ENCODE results near the gene TSR3.

The TSR3 gene

DNA sequence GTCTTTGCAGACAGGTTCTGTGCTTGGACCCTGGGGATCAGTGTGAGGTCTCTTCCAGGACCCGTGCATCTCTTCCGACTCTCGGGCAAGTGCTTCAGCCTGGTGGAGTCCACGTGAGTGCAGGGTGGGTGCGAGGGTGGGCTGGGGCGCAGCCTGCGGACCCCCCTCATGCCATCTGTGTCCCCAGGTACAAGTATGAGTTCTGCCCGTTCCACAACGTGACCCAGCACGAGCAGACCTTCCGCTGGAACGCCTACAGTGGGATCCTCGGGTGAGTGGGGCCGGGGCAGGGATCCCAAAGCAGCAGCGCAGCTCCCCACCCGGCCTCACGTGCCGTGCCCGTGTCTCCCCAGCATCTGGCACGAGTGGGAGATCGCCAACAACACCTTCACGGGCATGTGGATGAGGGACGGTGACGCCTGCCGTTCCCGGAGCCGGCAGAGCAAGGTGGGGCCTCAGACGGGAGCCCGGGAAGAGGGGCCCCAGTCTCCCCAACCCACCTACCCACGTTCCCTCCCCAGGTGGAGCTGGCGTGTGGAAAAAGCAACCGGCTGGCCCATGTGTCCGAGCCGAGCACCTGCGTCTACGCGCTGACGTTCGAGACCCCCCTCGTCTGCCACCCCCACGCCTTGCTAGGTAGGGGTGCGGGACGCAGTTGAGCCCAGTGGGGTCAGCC, 10.1 kb upstream of the TSR3 start:
- TF ChIP-seq, protein P1, sequence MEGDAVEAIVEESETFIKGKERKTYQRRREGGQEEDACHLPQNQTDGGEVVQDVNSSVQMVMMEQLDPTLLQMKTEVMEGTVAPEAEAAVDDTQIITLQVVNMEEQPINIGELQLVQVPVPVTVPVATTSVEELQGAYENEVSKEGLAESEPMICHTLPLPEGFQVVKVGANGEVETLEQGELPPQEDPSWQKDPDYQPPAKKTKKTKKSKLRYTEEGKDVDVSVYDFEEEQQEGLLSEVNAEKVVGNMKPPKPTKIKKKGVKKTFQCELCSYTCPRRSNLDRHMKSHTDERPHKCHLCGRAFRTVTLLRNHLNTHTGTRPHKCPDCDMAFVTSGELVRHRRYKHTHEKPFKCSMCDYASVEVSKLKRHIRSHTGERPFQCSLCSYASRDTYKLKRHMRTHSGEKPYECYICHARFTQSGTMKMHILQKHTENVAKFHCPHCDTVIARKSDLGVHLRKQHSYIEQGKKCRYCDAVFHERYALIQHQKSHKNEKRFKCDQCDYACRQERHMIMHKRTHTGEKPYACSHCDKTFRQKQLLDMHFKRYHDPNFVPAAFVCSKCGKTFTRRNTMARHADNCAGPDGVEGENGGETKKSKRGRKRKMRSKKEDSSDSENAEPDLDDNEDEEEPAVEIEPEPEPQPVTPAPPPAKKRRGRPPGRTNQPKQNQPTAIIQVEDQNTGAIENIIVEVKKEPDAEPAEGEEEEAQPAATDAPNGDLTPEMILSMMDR (IDR thresholded peaks at IDR 0.05; ENCODE audit: low read depth, low read length) = no peak
- DNase-seq (ENCODE audit: extremely low read depth, low read depth) = no peak

DNA sequence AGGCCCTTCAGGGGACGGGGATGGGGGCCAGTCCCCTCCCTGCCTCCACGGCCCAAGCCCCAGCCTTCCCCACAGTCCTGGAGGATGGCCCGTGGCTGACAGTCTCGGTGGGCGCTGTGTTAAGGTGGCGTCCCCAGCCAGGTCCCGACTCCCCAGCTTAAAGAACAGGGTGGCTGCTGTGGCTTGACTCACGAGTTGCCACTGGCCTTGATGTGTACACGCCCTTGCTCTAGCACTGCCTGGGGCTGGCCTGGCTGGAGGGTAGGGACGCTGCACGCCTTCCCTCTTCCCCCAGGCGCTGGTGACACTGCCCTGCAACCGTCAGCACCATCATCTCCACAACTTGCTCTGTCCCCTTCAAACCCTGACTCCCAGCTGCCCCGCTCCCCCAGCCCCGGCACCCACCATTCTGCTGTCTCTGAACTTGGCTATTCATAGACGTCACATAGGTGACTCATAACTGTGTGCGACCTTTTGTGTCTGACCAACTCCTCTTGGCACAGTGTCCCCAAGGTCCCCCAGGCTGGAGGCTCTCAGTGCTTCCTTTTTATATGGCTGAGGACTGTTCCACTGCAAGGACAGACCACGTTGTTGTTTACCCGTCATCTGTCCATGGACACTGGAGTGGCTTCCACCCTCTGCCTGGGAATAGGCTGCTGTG, 6.4 kb upstream of the TSR3 start:
- TF ChIP-seq, protein P1 (IDR thresholded peaks at IDR 0.05; ENCODE audit: low read depth, low read length) = no peak
- no peak for DNase-seq (ENCODE audit: extremely low read depth, low read depth)

DNA sequence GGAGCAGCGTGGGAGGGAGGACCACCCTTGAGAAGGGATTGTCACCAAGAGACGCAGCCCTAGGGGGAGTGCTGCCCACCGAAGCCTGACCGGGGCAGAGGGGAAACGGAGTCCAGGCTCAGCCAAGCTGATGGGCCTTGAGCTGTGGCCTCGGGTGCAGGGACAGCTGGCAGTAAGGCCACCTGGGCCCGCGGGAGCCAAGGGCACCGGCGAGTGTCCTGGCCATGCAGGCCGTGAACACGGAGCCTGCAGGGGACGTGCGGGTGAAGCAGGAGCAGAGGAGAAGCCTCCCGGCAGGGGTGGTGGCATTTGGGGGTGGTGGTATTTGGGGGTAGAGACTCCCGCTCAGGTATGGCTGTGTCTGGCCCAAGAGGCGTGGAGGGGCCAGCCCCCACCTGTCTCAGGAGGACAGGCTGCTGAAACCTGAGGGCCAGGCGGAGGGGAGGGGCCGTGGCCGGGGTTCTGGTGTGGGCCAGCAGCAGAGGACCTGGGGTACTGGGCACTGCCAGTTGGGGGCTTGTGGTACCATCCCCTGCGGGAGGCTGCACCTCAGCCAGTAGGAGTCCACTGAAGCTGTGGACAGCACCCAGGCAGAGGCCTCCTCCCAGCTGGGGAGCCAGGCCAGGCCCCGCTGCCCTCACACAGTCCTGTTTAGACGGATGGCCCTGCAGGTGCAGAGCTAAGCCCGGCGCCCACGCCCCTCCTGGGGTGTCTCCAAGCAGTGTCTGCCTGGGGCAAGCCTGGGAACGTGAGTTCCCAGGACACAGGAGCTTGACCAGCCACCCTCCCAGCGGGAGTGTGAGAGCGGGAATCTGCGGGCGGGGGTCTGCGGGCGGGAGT, 4.6 kb upstream of the TSR3 start:
- TF ChIP-seq, protein P1 (IDR thresholded peaks at IDR 0.05; ENCODE audit: low read depth, low read length) = no peak
- no peak for DNase-seq (ENCODE audit: extremely low read depth, low read depth)

DNA sequence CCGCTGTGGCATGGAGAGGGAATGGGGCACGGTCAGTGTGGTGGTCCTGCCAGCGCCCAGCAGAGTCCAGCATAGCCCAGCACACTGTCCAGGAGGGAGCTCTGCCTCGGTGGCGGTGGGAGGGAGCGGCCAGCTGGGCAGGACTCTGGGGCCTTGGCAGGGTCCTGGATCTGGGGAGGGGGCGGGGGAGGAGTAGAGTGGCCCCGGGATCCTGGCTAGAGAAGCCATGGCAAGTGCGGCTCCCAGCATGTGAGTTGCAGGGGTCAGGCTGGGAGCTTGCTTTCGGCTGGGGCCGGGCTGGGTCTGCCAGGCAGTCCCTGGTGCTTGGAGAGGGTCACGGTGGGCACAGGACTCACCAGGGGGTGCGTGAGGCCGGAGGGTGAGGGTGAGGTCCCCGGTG, 3.9 kb upstream of the TSR3 start:
- TF ChIP-seq, protein P1 (IDR thresholded peaks at IDR 0.05; ENCODE audit: low read depth, low read length) = no peak
- DNase-seq (ENCODE audit: extremely low read depth, low read depth) = no peak

DNA sequence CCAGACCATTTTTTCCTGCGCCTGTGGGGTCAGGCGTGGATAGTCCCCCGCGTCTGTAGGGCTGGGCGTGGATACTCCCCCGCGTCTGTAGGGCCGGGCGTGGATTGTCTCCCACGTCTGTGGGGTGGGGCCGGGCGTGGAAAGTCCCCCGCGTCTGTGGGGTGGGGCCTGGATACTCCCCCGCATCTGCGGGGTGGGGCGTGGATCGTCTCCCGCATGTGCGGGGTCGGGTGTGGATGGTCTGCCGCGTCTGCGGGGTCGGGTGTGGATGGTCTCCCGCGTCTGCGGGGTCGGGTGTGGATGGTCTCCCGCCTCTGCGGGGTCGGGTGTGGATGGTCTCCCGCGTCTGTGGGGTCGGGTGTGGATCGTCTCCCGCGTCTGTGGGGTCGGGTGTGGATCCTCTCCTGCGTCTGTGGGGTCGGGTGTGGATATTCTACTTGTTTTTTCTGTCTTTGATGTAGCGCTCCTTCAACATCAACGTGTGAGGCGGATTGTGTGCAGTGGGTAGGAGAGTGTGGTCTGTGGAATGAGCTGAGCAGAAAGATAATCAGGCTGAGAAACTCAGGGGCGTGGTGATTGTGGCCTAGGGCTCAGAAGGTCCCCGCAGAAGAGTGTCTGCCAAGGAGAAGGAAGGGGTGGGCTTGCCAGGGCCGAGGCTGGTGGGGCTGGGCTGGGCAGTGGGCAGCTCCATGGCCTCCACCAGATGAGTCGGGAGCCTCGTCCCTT, 3.3 kb upstream of the TSR3 start:
- DNase-seq (ENCODE audit: extremely low read depth, low read depth) = no peak
- TF ChIP-seq, protein P1 (IDR thresholded peaks at IDR 0.05; ENCODE audit: low read depth, low read length) = no peak

- DNase-seq (ENCODE audit: extremely low read depth, low read depth) = no peak
- TF ChIP-seq, protein P1 (IDR thresholded peaks at IDR 0.05; ENCODE audit: low read depth, low read length) = no peak
These were observed 480 bp downstream of the TSR3 start for GRCh38 chr16:1351215-1351581.

All from AG09319 (cell line).